ENCODE measurements around the gene ZNF121. TPM values are rescaled to one million over a fixed set of nuclear protein-coding genes. Genes with fewer than 3 reads are reported as not detected.

The ZNF121 gene
- total RNA-seq, 1 donor from 2014 or later, result 178 TPM

GRCh38 chr19:9610484-9611113 is 26.3 kb upstream of the ZNF121 start:
- Histone ChIP-seq H3K4me2 (no peak overlapping the region), H4K20me1 (ENCODE audit: low read depth) (no peaks in the 10 kb centered on the region), H3K27me3 (no peaks in the 10 kb centered on the region), H3K79me2 (ENCODE audit: low read depth) (peaks cover 4% of the 10 kb centered on the region), H3K9ac (no peak overlapping the region), H3K4me3 (no peak overlapping the region), H3K9me3 (ENCODE audit: low read depth) (peaks cover 7% of the 10 kb centered on the region), H3K36me3 (peaks cover 56% of the 10 kb centered on the region), H3K27ac (no peak overlapping the region), H3K4me1 (no peaks in the 10 kb centered on the region), H2AFZ (replicated peaks) (no peak overlapping the region), H3F3A (ENCODE audit: low read depth) (no peaks in the 10 kb centered on the region)
- no peak for DNase-seq (ENCODE audit: low spot score)
- H3K36me3 Mint-ChIP-seq, result peaks cover 74% of the 10 kb centered on the region
- H3K4me1 Mint-ChIP-seq, result no peaks in the 10 kb centered on the region
- no peak overlapping the region for H3K27ac Mint-ChIP-seq
- H3K4me3 Mint-ChIP-seq, result no peak overlapping the region
- H3K27me3 Mint-ChIP-seq (ENCODE audit: insufficient read depth, low read depth), result peaks cover 7% of the 10 kb centered on the region
- H3K9me3 Mint-ChIP-seq, result peaks cover 38% of the 10 kb centered on the region
- TF ChIP-seq EZH2 (IDR thresholded peaks at IDR 0.05), result no peak
- TF ChIP-seq, protein P1, sequence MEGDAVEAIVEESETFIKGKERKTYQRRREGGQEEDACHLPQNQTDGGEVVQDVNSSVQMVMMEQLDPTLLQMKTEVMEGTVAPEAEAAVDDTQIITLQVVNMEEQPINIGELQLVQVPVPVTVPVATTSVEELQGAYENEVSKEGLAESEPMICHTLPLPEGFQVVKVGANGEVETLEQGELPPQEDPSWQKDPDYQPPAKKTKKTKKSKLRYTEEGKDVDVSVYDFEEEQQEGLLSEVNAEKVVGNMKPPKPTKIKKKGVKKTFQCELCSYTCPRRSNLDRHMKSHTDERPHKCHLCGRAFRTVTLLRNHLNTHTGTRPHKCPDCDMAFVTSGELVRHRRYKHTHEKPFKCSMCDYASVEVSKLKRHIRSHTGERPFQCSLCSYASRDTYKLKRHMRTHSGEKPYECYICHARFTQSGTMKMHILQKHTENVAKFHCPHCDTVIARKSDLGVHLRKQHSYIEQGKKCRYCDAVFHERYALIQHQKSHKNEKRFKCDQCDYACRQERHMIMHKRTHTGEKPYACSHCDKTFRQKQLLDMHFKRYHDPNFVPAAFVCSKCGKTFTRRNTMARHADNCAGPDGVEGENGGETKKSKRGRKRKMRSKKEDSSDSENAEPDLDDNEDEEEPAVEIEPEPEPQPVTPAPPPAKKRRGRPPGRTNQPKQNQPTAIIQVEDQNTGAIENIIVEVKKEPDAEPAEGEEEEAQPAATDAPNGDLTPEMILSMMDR (IDR thresholded peaks at IDR 0.05), result no peak
- no peak for TF ChIP-seq EZH2phosphoT487 (IDR thresholded peaks at IDR 0.05)

DNA sequence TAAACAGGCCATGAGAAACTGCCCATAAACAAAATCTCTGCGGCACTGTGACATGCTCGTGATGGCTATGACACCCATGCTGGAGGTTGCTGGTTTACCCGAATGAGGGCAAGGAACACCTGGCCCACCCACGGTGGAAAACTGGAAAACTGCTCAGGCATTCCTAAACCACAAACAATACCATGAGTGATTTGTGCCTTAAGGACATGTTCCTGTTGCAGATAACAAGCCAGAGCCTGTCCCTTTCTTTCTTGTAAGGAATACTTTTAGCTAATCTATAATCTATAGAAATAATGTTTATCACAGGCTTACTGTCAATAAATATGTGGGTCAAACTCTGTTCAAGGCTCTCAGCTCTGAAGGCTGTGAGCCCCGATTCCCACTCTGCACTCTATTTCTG is 24.6 kb upstream of the ZNF121 start:
- peaks cover 64% of the 10 kb centered on the region for H3K36me3 Mint-ChIP-seq
- H3K4me3 ChIP-seq, result no peak overlapping the region
- H3K36me3 ChIP-seq, result peaks cover 43% of the 10 kb centered on the region

GRCh38 chr19:9597027-9597426 is 12.7 kb upstream of the ZNF121 start:
- no peak for DNase-seq (ENCODE audit: low spot score)
- Mint-ChIP-seq H3K36me3 (no peaks in the 10 kb centered on the region), H3K9me3 (peaks cover 9% of the 10 kb centered on the region), H3K27me3 (ENCODE audit: insufficient read depth, low read depth) (peaks cover 8% of the 10 kb centered on the region), H3K27ac (no peak overlapping the region), H3K4me3 (no peak overlapping the region), H3K4me1 (no peaks in the 10 kb centered on the region)
- Histone ChIP-seq H3K4me2 (no peak overlapping the region), H3K9ac (no peak overlapping the region), H3K4me3 (no peak overlapping the region), H3K9me3 (ENCODE audit: low read depth) (no peaks in the 10 kb centered on the region), H3F3A (ENCODE audit: low read depth) (no peaks in the 10 kb centered on the region), H3K4me1 (no peaks in the 10 kb centered on the region), H3K79me2 (ENCODE audit: low read depth) (no peaks in the 10 kb centered on the region), H4K20me1 (ENCODE audit: low read depth) (no peaks in the 10 kb centered on the region), H3K27me3 (no peaks in the 10 kb centered on the region), H3K36me3 (no peaks in the 10 kb centered on the region), H2AFZ (replicated peaks) (no peak overlapping the region), H3K27ac (no peak overlapping the region)
- TF ChIP-seq, protein P1 (IDR thresholded peaks at IDR 0.05), result no peak
- TF ChIP-seq EZH2 (IDR thresholded peaks at IDR 0.05) (no peak), EZH2phosphoT487 (IDR thresholded peaks at IDR 0.05) (no peak)

More for the DNA sequence above, 24.6 kb upstream of the ZNF121 start:
- Histone ChIP-seq H3K4me2 (no peak overlapping the region), H3K27ac (no peak overlapping the region), H3K9ac (no peak overlapping the region), H3K79me2 (ENCODE audit: low read depth) (peaks cover 4% of the 10 kb centered on the region), H3K4me1 (no peaks in the 10 kb centered on the region), H4K20me1 (ENCODE audit: low read depth) (no peaks in the 10 kb centered on the region), H3K9me3 (ENCODE audit: low read depth) (peaks cover 7% of the 10 kb centered on the region), H3F3A (ENCODE audit: low read depth) (no peaks in the 10 kb centered on the region), H3K27me3 (no peaks in the 10 kb centered on the region), H2AFZ (replicated peaks) (no peak overlapping the region)
- TF ChIP-seq, protein P1 (IDR thresholded peaks at IDR 0.05), result no peak
- TF ChIP-seq EZH2phosphoT487 (IDR thresholded peaks at IDR 0.05), result no peak
- no peak for TF ChIP-seq EZH2 (IDR thresholded peaks at IDR 0.05)
- peaks cover 7% of the 10 kb centered on the region for H3K27me3 Mint-ChIP-seq (ENCODE audit: insufficient read depth, low read depth)
- no peaks in the 10 kb centered on the region for H3K4me1 Mint-ChIP-seq
- H3K9me3 Mint-ChIP-seq, result peaks cover 38% of the 10 kb centered on the region
- no peak for DNase-seq (ENCODE audit: low spot score)
- H3K4me3 Mint-ChIP-seq, result no peak overlapping the region
- H3K27ac Mint-ChIP-seq, result no peak overlapping the region
